GM12873 (cell line): ENCODE measurements around the gene LRRC7.

Experiments
- CTCF ChIP-seq: IDR thresholded peaks from 2 replicates; pipeline ENCODE4 v1.5.1; 2012; ENCODE audit warnings: low read depth, mild to moderate bottlenecking, moderate library complexity, low read length, control low read depth; ENCODE audit not compliant: insufficient read depth; ENCODE audit errors: missing control alignments

Gene LRRC7

DNA sequence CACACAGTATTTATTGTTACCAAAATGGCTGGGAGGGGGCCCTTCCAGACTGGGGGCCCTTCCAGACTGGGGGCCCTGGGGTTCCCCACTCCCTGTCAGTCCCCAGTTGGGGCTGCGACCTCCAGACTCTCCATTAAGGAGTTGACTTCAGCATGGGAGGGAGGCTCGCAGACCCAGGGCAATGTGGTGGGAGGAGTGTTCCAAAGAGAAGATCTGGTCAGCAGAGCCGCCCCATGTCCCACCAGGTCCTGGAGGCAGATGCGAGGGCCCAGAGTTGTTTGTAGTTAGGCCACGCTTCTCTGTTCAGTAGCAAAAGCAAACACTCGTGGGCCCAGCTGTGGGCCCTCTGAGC is 352.2 kb downstream of the LRRC7 start:
- TF ChIP-seq CTCF = no peak

- no peak for TF ChIP-seq CTCF
These were observed 352.7 kb downstream of the LRRC7 start for GRCh38 chr1:69920426-69920825.

DNA sequence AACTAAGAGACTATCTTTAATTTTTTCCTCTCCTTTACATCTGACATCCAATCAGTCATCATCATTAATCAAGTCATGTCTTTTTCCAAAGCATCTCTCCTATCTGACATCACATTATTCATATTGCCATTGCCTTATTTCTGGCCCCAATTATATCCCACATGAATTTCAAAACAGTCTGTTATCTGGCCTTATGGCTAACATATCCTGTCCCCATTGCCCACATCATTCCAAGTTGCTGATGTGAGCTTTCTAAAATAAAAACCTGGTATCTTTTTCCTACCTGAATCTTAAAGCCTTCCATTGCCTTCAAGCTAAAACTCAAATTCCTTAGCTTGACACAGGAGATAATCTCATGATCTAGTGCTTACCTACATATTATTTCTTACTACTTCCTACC is 353.8 kb downstream of the LRRC7 start:
- TF ChIP-seq CTCF = no peak

DNA sequence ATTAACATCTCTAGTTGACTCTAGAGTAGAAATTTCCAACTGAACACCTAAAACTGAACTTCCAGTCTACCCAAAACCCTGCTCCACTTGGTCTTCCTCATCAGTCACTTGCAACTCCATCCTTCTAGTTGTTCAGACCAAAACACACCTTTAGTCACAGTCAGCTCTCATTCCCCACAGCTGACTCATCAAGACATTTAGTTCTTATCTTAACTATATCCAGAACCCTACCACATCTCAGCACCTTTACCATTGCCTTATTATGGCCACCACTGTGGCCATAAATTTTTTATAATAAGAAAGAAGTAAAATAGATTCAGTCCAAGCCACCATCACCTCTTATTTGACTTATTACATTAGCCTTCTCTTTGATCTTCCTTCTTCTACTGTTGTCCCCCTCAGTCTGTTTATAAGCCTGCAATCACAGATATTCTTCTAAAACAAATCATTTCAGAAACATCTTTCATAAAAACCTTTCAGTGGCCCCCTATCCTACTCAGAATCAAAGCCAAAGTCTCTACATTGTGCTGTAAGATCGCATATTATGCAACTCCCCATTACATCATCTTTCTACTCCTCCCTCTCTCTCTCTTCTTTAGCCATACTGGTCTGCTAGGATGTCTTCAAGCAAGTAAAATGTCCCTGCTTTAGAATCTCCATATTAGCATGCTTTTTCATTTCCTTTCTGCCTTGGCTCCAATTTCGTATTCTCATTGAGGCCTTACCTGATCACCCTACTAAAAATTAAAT is 361.8 kb downstream of the LRRC7 start:
- TF ChIP-seq CTCF = no peak

- TF ChIP-seq CTCF = no peak
These were observed 362.7 kb downstream of the LRRC7 start for GRCh38 chr1:69930396-69930795.

GRCh38 chr1:69932760-69933159 is 365.0 kb downstream of the LRRC7 start:
- no peak for TF ChIP-seq CTCF

DNA sequence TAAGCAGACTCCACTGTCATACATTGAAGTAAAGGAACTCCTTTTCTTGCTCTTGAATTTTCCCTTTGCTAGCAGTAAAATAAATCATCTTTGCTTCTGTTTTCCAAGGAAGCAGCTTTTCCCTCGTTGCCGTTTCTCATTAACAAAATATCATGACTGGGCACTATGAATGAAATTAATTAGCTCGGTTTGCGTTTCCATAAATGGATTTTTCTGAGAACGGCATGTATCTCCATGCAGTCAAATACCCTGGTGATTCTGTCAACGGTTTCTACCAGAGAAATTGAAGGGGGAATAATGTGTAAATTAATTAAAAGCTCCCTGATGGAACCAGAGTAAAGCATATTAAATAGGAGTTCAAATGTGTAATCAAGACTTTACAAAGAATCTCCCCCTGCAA is 372.5 kb downstream of the LRRC7 start:
- TF ChIP-seq CTCF = no peak
